Neural cell (in vitro differentiated cells): ENCODE measurements around the gene SNRPB. TPM values are rescaled to one million over a fixed set of nuclear protein-coding genes. Genes with fewer than 3 reads are reported as not detected.
A peak's percentile ranks its signal among the peaks of the same experiment; 100 is the strongest.
"Not testable (repeated sequence)": the region's sequence is repeated elsewhere in the genome, so short reads cannot be mapped to it uniquely, and the experiment has no call there.

Source experiments
- H2AFZ ChIP-seq: fragments of 200-600, 300-800 bp; sonication (generic), shearing (Covaris generic); 2 replicates; pipeline ENCODE4 v1.6.0; 2014; ENCODE audit warnings: low read depth, mild to moderate bottlenecking, antibody characterized with exemption, low read length, moderate library complexity
- H3F3A ChIP-seq: fragments of 200-600 bp; shearing (Covaris generic); 2 replicates; pipeline ENCODE4 v1.6.1; 2016; ENCODE audit warnings: mild to moderate bottlenecking, moderate library complexity, mixed read lengths, antibody characterized with exemption, low read length; ENCODE audit not compliant: insufficient read depth, poor library complexity, severe bottlenecking
- H3K27ac ChIP-seq: fragments of 200-600, 300-800 bp; sonication (generic), shearing (Covaris generic); 2 replicates; pipeline ENCODE4 v1.5.1; 2014; ENCODE audit warnings: mild to moderate bottlenecking, low read length, moderate library complexity
- H3K27me3 ChIP-seq: fragments of 300-800, 200-600 bp; sonication (generic), shearing (Covaris generic); 2 replicates; pipeline ENCODE4 v1.6.0; 2014; ENCODE audit warnings: mild to moderate bottlenecking, low read depth, low read length, moderate library complexity; ENCODE audit not compliant: insufficient read depth
- H3K36me3 ChIP-seq: fragments of 300-800, 200-600 bp; sonication (generic), shearing (Covaris generic); 2 replicates; pipeline ENCODE4 v1.5.1; 2014; ENCODE audit warnings: mild to moderate bottlenecking, antibody characterized with exemption, low read length, moderate library complexity; ENCODE audit not compliant: insufficient read depth
- H3K4me2 ChIP-seq: fragments of 300-800, 200-600 bp; sonication (generic), shearing (Covaris generic); 2 replicates; pipeline ENCODE4 v1.6.0; 2014; ENCODE audit warnings: mild to moderate bottlenecking, low read length
- H3K4me3 ChIP-seq: fragments of 300-800, 200-600 bp; sonication (generic), shearing (Covaris generic); 2 replicates; pipeline ENCODE4 v1.5.1; 2014; ENCODE audit warnings: mild to moderate bottlenecking, low read length, moderate library complexity
- H3K79me2 ChIP-seq: fragments of 200-600 bp; shearing (Covaris generic); replicated peaks from 2 replicates; pipeline ENCODE4 v1.6.0; 2014; ENCODE audit warnings: mild to moderate bottlenecking, low read length, moderate library complexity; ENCODE audit not compliant: insufficient read depth
- H3K9ac ChIP-seq: fragments of 300-800, 200-600 bp; sonication (generic), shearing (Covaris generic); 2 replicates; pipeline ENCODE4 v1.6.1; 2016; ENCODE audit warnings: mild to moderate bottlenecking, low read length, mixed read lengths
- H3K9me2 ChIP-seq: fragments of 200-600 bp; shearing (Covaris generic); 2 replicates; pipeline ENCODE4 v1.6.1; 2016; ENCODE audit warnings: mild to moderate bottlenecking, low read length, mixed read lengths; ENCODE audit not compliant: insufficient read depth
- H3K9me3 ChIP-seq: fragments of 200-600, 300-800 bp; sonication (generic), shearing (Covaris generic); 2 replicates; pipeline ENCODE4 v1.6.1; 2016; ENCODE audit warnings: mild to moderate bottlenecking, mixed run types, low read length, moderate library complexity, mixed read lengths
- H4K20me1 ChIP-seq: fragments of 200-600 bp; shearing (Covaris generic); 2 replicates; pipeline ENCODE4 v1.6.1; 2016; ENCODE audit warnings: mild to moderate bottlenecking, mixed run types; ENCODE audit not compliant: insufficient read depth
- CTCF ChIP-seq: fragments of 450-650 bp; IDR thresholded peaks from 2 replicates; pipeline ENCODE4 v1.5.1; 2014; ENCODE audit warnings: antibody characterized with exemption, mild to moderate bottlenecking, moderate library complexity; ENCODE audit not compliant: poor library complexity, severe bottlenecking
- EP300 ChIP-seq: fragments of 450-650 bp; conservative IDR thresholded peaks from 2 replicates; pipeline ENCODE4 v1.6.1; 2014; ENCODE audit warnings: antibody characterized with exemption, mild to moderate bottlenecking, moderate library complexity; ENCODE audit not compliant: poor library complexity, severe bottlenecking
- EZH2 ChIP-seq: fragments of 200-600, 300-800 bp; shearing (Covaris generic), sonication (generic); IDR thresholded peaks from 2 replicates; pipeline ENCODE4 v1.6.1; 2014; ENCODE audit warnings: antibody characterized with exemption, low read length, borderline replicate concordance, mild to moderate bottlenecking; ENCODE audit not compliant: insufficient read depth, poor library complexity, severe bottlenecking
- MXI1 ChIP-seq: fragments of 450-650 bp; conservative IDR thresholded peaks from 2 replicates; pipeline ENCODE4 v1.6.1; 2014; ENCODE audit warnings: antibody characterized with exemption, mild to moderate bottlenecking; ENCODE audit not compliant: poor library complexity, severe bottlenecking
- POLR2AphosphoS5 ChIP-seq: IDR thresholded peaks from 2 replicates; pipeline ENCODE4 v1.6.1; 2012
- RAD21 ChIP-seq: fragments of 450-650 bp; conservative IDR thresholded peaks from 2 replicates; pipeline ENCODE4 v1.6.1; 2014; ENCODE audit warnings: antibody characterized with exemption, mild to moderate bottlenecking, moderate library complexity
- REST ChIP-seq: IDR thresholded peaks from 2 replicates; pipeline ENCODE4 v1.6.1; 2012; ENCODE audit warnings: borderline replicate concordance
- SMC3 ChIP-seq: fragments of 450-650 bp; conservative IDR thresholded peaks from 2 replicates; pipeline ENCODE4 v1.6.1; 2014; ENCODE audit warnings: antibody characterized with exemption, mild to moderate bottlenecking, moderate library complexity; ENCODE audit not compliant: poor library complexity
- TAF1 ChIP-seq: IDR thresholded peaks from 2 replicates; pipeline ENCODE4 v1.6.1; 2012; ENCODE audit warnings: low read depth
- polyA plus RNA-seq: library from polyadenylated mRNA; depleted of rRNA; stranded (reverse); fragments of >200 nt; gene quantifications from 2 replicates; pipeline ENCODE4 v1.2.3, GENCODE V29; 2014

Gene SNRPB
- polyA plus RNA-seq, 1 donor from 2014 or later, result 289 TPM

GRCh38 chr20:2507464-2507863 lies 36.9 kb upstream of the SNRPB start:
- H3K4me3 ChIP-seq, result peak overlapping the region; percentile 75
- H3F3A ChIP-seq, result no peaks in the 10 kb centered on the region
- peaks cover 5% of the 10 kb centered on the region for H3K27me3 ChIP-seq
- no peak overlapping the region for H3K9ac ChIP-seq
- H3K9me2 ChIP-seq, result no peaks in the 10 kb centered on the region
- no peak overlapping the region for H3K27ac ChIP-seq
- no peaks in the 10 kb centered on the region for H3K9me3 ChIP-seq
- H2AFZ ChIP-seq, result no peak overlapping the region
- H3K4me2 ChIP-seq, result peak overlapping the region; percentile 80
- no peak for TF ChIP-seq REST
- TF ChIP-seq RAD21, result no peak
- TF ChIP-seq POLR2AphosphoS5, result no peak
- no peak for TF ChIP-seq MXI1
- TF ChIP-seq EZH2, result no peak
- TF ChIP-seq EP300, result no peak
- TF ChIP-seq SMC3, result no peak
- TF ChIP-seq TAF1, result no peak
- no peak for TF ChIP-seq CTCF
- peaks cover 12% of the 10 kb centered on the region for H3K79me2 ChIP-seq
- no peaks in the 10 kb centered on the region for H3K36me3 ChIP-seq
- no peaks in the 10 kb centered on the region for H4K20me1 ChIP-seq

GRCh38 chr20:2506426-2506825 lies 35.8 kb upstream of the SNRPB start:
- H3K9me2 ChIP-seq, H3K4me2 ChIP-seq: not testable (repeated sequence)

GRCh38 chr20:2504803-2505202 lies 34.2 kb upstream of the SNRPB start:
- not testable (repeated sequence) for H3K9me2 ChIP-seq, H3F3A ChIP-seq, H3K27ac ChIP-seq, H3K4me3 ChIP-seq, H3K27me3 ChIP-seq, H3K9ac ChIP-seq, H4K20me1 ChIP-seq, H3K9me3 ChIP-seq, H3K4me2 ChIP-seq, H3K36me3 ChIP-seq, H2AFZ ChIP-seq
- H3K79me2 ChIP-seq, result peaks cover 12% of the 10 kb centered on the region

More at GRCh38 chr20:2506426-2506825, 35.8 kb upstream of the SNRPB start:
- H4K20me1 ChIP-seq, H3F3A ChIP-seq, H3K27me3 ChIP-seq, H3K9me3 ChIP-seq, H3K36me3 ChIP-seq, H3K9ac ChIP-seq, H3K27ac ChIP-seq, H2AFZ ChIP-seq, H3K4me3 ChIP-seq: not testable (repeated sequence)
- H3K79me2 ChIP-seq, result peaks cover 12% of the 10 kb centered on the region

- not testable (repeated sequence) for H4K20me1 ChIP-seq, H3K9ac ChIP-seq, H3K27me3 ChIP-seq, H3K9me2 ChIP-seq, H2AFZ ChIP-seq, H3K27ac ChIP-seq, H3K9me3 ChIP-seq, H3K4me3 ChIP-seq, H3K36me3 ChIP-seq, H3F3A ChIP-seq, H3K79me2 ChIP-seq, H3K4me2 ChIP-seq
Measured at GRCh38 chr20:2502808-2503384, 32.3 kb upstream of the SNRPB start.
